ENCODE data around the gene WDR77. TPM values are rescaled to one million over a fixed set of nuclear protein-coding genes. Genes with fewer than 3 reads are reported as not detected.

The WDR77 gene
- total RNA-seq, 4 donors from 2014 or later: 20.5 to 33.5 (median 28.7) TPM

GRCh38 chr1:111436726-111437125 lies 12.3 kb downstream of the WDR77 start:
- ATAC-seq: no peak
- Histone ChIP-seq H3K27ac (no peak overlapping the region), H3K4me1 (no peaks in the 10 kb centered on the region), H3K36me3 (peaks cover 0 to 45% of the 10 kb centered on the region in 2 donors), H3K4me3 (no peak overlapping the region), H3K9me3 (no peaks in the 10 kb centered on the region), H3K27me3 (no peaks in the 10 kb centered on the region)
- WGBS, 2 donors (ENCODE audit: low coverage in 1 of 2): 44 to 65% methylated on average over 2 to 3 of the region's 3 CpGs
- TF ChIP-seq POLR2A (IDR thresholded peaks at IDR 0.05) (no peak), EP300 (IDR thresholded peaks at IDR 0.05) (no peak), POLR2AphosphoS5 (IDR thresholded peaks at IDR 0.05) (no peak), CTCF (IDR thresholded peaks at IDR 0.05) (no peak)

DNA sequence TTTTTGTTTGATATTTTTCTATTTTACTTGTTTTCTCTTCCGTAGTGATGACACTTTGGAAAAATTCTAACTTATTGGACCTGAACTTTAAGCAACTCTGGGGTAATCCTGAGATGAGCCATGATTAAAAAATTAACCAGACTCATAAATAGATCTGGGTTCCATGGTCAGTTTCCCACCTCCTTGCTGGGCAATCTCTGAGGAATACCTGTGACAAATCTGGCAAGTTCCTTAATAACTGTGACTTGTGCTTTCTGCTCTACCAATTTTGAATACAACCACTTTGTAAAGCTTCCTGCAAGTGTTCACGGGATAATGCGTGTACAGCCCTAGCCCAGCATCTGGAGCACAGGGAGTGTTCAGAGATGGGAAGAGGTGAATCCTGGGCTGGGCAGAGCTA lies 24.8 kb downstream of the WDR77 start:
- Histone ChIP-seq H3K4me1 (no peaks in the 10 kb centered on the region), H3K36me3 (peaks cover 0 to 31% of the 10 kb centered on the region in 2 donors), H3K27ac (no peak overlapping the region), H3K9me3 (no peaks in the 10 kb centered on the region), H3K4me3 (no peak overlapping the region), H3K27me3 (peaks cover 5% of the 10 kb centered on the region)
- WGBS, 2 donors (ENCODE audit: low coverage in 1 of 2): 93 to 97% methylated on average over 3 of the region's 3 CpGs
- no peak for ATAC-seq
- no peak for TF ChIP-seq POLR2A (IDR thresholded peaks at IDR 0.05)
- no peak for TF ChIP-seq CTCF (IDR thresholded peaks at IDR 0.05)
- TF ChIP-seq EP300 (IDR thresholded peaks at IDR 0.05): no peak
- no peak for TF ChIP-seq POLR2AphosphoS5 (IDR thresholded peaks at IDR 0.05)

- no peak for ATAC-seq
- Histone ChIP-seq H3K9me3 (no peaks in the 10 kb centered on the region), H3K27ac (no peak overlapping the region), H3K36me3 (peaks cover 0 to 31% of the 10 kb centered on the region in 2 donors), H3K4me3 (no peak overlapping the region), H3K27me3 (peaks cover 5% of the 10 kb centered on the region), H3K4me1 (peaks cover 0 to 5% (median 0%) of the 10 kb centered on the region in 3 donors)
- TF ChIP-seq CTCF (IDR thresholded peaks at IDR 0.05) (no peak), EP300 (IDR thresholded peaks at IDR 0.05) (no peak), POLR2AphosphoS5 (IDR thresholded peaks at IDR 0.05) (no peak), POLR2A (IDR thresholded peaks at IDR 0.05) (no peak)
- whole genome bisulfite sequencing, 2 donors (ENCODE audit: low coverage in 1 of 2): 77 to 90% methylated on average over 2 to 7 of the region's 13 CpGs
These were observed 26.3 kb downstream of the WDR77 start for GRCh38 chr1:111422546-111423391.

DNA sequence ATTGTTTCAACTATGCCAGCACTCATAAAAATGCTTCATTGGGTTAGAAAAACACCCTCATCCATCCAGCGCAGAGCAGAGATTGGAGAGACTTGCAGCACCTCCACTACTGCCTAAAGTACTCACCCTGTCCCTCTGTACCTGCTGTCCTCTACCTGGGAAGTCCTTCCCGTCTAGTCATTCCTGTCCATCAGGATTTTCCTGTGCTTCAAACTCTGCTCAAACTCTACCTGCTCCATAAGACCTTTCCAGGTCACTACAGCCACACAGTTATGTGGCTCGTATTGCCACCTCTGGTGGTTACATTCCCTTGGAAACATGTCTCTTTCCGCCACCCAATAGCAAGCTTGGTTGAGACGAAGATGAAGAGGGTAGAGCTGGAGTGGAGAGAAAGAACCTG lies 28.7 kb downstream of the WDR77 start:
- Histone ChIP-seq H3K27me3 (peaks cover 5% of the 10 kb centered on the region), H3K4me3 (no peak overlapping the region), H3K9me3 (no peaks in the 10 kb centered on the region), H3K36me3 (peaks cover 0 to 32% of the 10 kb centered on the region in 2 donors), H3K4me1 (peaks cover 0 to 5% (median 0%) of the 10 kb centered on the region in 3 donors), H3K27ac (no peak overlapping the region)
- ATAC-seq: no peak
- no peak for TF ChIP-seq POLR2A (IDR thresholded peaks at IDR 0.05)
- no peak for TF ChIP-seq EP300 (IDR thresholded peaks at IDR 0.05)
- no peak for TF ChIP-seq POLR2AphosphoS5 (IDR thresholded peaks at IDR 0.05)
- TF ChIP-seq CTCF (IDR thresholded peaks at IDR 0.05): no peak
- 79 to 84% methylated on average over 4 to 5 of the region's 5 CpGs for WGBS, 2 donors (ENCODE audit: low coverage in 1 of 2)

DNA sequence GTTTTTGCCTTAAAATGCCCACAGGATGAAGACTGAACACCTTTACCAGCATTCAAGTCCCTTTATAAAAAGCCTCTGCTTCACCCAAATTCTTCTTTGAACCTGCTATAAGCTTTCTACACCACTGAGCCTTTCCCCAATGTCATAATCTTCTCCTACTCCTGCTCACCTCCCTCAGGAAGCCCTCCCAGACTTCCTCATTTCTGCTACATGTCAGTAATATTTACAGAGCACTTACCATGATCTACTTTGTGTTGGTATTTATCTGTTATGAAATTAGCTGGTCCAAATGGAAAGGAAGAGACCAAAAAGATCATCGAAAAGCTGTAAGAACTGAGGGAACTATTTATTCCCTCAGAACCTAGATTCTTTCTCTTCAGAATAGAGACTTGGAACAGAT lies 30.0 kb downstream of the WDR77 start:
- no peaks in the 10 kb centered on the region for H3K9me3 ChIP-seq
- ATAC-seq: no peak
- peaks cover 0 to 44% of the 10 kb centered on the region in 2 donors for H3K36me3 ChIP-seq
- H3K27me3 ChIP-seq: peaks cover 3% of the 10 kb centered on the region
- H3K4me3 ChIP-seq: no peak overlapping the region
- WGBS, 2 donors (ENCODE audit: low coverage in 1 of 2): 100% methylated on average over 1 of the region's 1 CpG
- no peak overlapping the region for H3K27ac ChIP-seq
- peaks cover 0 to 5% (median 0%) of the 10 kb centered on the region in 3 donors for H3K4me1 ChIP-seq
- TF ChIP-seq EP300 (IDR thresholded peaks at IDR 0.05) (no peak), POLR2A (IDR thresholded peaks at IDR 0.05) (no peak), POLR2AphosphoS5 (IDR thresholded peaks at IDR 0.05) (no peak), CTCF (IDR thresholded peaks at IDR 0.05) (no peak)

All from gastroesophageal sphincter (tissue), 4 donors.